GM21447 (cell line): ENCODE results near the gene COL13A1.

Source experiments
- ATAC-seq: cut with Tn5 transposase; IDR thresholded peaks from one replicate; pipeline ENCODE4 v1.9.1; 2021; ENCODE audit not compliant: unreplicated experiment

COL13A1 gene

DNA sequence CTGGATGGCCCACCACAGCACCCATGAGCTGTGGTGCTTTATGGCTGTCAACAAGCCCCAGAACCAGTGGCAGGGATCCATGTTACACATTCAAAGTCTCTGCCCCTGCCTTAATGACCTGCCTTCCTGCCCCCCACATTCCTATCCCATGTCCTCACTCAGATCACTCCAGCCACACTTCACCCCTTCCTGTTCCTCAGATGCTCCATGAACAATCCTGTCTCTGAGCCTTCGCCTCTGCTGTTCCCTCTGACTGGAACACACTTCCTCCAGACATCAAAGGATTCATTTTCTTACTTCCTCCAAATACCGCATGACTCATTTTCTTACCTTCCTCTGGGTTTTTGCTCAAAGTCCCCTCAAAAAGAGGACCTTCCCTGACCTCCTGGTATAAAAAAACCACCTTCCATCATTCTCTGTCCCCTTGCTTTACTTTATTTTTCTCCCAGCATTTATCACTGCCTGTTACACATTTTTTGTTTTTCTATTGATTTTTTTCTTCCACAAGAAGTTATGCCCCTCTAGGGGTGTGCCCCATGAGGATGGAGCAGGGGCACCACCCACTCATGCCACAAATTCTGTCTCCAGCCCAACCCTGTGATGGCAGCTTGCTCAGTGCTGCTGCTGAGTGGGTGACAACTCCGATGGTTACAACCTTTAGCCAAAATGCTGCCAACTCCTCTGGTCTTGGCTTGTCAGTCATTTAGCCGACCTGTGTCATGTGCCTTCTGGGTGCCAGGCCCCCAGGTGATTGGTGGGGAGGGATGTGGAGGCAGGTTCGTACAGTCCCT, 18.2 kb downstream of the COL13A1 start:
- no peak for ATAC-seq

DNA sequence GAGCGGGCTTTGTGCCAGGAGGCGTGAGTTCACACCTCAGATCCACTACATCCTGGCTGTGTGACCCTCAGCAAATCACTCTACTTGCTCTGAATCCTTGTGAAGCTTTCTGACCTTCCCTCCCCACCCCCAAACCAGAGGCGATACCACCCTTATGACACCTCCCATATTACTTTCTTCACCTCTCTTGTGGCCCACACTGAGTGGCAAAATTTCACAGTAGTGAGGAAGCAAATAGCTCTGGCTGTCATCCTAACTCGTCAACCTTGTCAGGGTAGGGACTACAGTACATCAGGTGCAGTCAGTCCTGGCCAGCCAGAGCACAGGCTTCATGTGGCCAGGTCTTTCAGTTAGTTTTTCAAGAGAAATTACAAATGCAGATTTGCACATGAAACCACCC, 19.1 kb downstream of the COL13A1 start:
- ATAC-seq: no peak

DNA sequence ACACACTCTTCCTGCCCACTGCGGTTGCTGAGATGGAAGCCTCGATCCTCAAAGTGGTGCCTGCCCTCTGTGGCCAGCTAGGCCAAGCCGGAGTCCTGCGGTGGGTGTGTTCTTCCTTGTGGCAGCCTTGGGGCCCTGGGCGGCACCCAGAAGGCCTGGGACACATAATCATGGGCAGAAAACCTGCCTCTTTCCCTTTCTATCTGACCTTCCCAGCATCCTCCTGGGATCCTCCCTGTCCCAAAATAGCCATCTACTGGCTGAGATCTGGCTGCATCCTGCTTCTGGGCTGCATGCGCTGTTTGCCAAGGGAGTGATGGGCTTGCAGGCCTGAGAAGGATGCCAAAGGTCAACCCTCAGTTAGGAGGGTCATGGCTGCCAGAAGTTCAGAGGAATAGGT, 23.9 kb downstream of the COL13A1 start:
- no peak for ATAC-seq

DNA sequence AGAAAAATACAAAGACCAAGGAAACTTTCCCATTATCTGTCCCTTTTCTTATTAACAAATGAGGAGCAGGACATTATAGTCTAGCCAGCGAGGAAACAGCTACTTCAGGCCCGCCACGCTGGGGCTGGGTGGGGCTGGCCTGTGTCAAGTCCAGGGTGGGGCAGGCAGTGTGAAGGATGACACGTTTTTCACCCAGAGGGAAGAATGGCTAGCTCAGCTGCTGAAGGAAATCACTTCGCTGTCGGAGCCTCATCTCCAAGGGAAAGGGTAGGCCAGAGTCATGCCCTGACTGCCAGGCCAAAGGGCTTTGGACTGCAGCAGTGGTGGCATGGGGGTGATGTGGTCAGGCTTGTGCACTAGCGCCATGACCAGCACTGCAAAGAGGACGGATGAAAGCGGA, 24.4 kb downstream of the COL13A1 start:
- ATAC-seq: no peak

DNA sequence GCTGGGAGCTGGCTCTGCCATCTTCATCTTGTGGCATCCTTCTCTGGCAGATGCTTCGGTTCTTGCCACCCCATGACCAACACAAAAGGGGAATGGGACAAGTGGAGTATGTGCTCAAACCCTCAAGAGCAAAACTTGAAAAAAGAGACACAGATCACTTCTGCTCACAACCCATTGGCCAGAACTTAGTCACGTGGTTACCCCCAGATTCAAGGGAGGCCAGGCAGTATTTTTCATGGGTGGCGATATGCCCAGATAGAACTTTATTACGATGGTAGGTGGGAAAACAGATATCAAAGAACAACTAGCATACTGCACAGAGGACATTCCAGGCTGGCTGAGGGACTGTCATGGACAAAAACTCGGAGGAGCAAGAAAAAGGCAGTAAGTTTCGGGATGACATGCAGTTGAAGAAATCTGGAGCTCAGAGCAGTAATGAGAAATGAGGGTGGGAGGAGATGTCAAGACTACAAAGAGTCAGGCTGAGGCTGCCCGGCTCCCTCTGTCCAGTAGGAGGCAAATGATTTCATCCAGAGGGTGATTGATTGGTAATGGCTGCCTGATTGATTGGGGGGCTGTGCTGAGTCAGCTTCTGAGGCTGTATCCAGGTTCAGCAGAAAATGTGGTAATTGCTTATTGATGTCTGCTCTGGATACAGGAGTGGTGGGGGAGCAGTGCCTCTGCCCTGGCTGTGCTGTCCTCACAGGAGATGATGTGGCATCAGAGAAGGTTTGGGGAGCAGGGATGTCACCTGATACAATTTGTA, 25.3 kb downstream of the COL13A1 start:
- ATAC-seq: no peak

DNA sequence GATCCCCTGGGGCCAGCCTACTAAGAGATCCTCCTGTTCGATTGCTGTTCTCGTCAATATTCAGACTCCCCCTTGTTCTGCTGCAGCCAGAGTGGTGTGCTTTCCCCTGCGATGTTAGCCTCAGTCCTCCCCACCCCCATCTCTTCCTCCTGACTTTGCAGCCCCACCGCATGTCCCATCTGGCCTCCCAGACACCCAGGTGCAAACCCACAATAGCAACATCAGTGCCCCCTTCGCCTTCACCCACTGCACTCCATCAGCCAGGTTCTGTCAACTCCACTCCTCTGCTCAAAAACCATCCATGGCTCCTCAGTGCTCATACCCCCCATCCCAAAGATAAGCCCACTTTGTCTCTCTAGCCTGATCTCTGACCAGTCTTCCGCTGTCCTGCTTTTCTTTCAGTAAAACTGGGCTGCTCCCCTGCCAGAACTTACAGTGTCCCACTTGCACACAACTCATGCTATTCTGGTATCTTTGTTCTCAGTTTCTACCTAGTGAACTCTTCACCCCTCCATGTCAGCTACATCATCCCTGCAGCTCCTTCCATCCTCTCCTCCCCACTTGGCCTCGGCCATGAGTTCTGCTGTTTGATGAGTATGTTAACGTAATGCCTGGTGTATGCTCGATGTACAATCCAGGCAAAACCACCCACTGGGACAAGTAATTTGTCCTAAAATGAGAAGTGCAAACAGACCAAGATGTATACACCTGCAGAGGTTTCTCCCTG, 26.6 kb downstream of the COL13A1 start:
- ATAC-seq: no peak

DNA sequence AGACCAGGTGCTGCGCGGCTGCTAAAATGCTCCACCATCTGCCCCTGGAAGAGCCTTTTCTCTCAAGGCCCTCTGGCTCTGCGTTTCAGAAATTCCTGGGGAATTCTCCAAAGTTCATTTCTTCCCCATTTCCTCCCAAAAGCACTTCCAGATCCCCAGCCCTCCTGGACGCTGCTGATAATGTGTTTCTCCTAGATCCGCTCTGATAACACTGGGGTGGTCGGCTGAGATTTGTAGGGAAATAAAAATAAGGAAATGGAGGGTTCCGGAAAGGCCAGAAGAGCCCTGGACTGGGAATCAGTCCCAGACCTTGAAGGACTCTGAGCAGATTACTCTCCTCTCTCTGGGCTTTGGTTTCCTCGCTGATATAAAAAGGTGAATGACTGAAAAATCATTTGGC, 28.1 kb downstream of the COL13A1 start:
- no peak for ATAC-seq

DNA sequence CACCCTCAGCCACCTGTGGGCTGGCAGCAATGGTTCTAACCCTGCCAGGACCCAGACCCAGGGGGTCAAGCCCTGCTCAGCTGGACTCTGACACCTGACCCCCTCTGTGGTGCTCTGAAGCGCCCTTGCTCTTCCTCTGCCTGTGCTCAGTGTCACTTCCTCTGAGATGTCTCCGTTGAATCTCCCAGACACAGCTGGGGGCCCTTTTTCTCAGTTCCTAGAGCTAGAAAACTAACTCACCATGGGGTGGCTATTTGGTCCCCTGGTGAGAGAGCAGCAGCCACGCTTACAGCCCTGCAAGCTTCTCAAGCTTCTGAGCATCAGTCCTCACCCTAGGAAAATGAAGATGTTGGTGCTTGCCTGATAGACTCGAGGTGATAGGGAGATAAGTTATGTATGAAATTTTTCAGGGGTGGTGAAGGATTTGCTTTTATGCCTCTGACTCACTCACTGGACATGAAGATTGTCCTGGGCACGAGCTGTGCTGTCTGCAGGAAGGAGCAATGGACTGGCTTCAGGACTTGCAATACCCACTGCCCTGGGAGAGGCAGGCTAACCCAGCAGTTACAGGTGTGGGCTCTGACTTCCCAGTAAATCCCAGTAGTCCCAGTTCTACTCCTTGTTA, 29.6 kb downstream of the COL13A1 start:
- no peak for ATAC-seq

DNA sequence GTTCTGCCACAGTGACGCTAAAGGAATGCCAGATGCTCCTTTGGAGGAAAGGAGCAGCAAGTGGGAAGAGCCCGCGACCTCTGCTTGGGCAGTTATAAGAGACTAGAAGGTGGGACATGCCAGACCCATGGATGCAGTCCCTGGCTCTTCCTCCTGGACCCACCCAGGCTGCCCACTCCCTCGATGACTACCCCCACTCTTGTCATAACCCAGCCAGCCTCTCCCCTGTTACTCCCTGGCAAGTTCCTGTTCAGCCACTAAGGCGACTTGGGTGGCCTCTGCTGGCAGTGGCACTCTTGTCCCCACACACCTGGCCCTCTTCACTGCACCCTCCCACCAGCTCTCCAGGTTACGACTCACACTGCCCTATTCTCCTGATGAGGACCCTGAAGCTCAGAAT, 33.5 kb downstream of the COL13A1 start:
- no peak for ATAC-seq

DNA sequence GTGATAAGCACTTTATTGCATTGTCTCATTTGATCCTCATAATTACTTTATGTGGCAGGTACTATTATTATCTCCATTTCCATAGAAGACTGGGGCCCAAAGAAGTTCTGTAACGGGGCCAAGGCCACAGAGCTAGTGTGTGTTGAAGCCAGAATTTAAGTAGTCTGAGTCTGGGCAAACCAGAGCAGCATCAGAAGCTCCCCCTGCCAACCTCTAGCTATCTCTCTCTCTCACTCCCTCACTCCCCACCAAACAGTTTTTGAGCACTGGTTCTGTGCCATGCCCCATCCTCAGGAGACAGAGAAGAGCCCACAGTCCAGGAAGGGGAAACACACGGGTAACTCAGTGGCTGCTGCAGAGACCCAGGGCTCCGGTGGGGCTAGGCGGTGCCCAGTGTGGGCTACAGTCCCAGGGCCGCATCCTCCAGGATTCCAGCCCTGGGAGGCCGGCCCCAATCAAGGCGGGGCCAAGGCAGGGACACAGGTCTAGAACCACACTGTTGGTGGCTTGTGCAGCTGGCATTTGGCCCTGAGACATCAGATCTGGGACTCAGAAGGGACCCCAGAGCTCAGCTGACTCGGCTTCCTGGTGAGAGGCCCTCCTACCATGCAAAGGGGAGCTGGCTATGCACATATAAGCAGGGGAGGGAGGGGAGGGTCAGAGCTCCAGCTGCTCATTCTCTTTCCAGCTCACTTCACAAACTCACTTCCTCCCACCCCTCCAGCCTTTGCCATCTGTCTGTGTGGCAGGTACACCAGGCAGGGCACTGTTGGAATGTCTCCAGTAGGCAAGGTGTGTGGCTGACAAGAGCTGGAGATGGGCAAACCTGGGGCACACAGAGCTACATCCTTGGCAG, 34.4 kb downstream of the COL13A1 start:
- no peak for ATAC-seq

DNA sequence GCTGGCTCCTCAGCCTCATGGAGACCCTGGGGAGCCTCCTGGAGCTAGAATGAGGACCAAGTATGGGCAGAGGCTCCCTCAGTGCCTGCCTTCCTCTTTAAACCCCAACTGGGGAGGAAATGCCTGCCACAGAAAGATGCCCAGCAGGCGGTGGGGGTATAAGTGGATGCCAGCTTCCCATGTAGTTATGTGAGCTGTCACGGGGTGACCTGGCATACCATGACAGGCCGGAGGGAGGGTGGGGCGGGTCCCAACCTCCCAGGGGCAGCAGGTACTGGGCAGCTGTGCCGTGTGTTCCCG, 35.0 kb downstream of the COL13A1 start:
- ATAC-seq: no peak

DNA sequence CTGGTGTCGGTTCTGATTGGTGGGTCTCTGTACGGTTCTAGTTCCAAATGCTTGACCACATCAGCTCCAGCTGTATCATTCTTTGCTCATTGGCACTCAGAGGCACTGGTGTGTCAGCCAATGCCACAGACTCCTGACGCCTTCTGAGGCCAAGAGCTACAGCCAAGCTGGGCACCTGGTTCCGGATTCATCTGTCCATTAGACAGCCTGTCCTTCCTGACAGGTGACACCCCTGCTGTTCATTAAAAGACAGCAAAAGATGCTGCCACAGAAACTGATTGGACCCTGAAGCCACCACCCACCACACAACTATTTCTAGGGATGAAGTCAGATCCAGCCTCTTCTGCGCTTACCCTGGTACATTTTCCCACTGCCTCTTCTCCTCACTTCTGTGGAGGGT, 35.6 kb downstream of the COL13A1 start:
- ATAC-seq: no peak

DNA sequence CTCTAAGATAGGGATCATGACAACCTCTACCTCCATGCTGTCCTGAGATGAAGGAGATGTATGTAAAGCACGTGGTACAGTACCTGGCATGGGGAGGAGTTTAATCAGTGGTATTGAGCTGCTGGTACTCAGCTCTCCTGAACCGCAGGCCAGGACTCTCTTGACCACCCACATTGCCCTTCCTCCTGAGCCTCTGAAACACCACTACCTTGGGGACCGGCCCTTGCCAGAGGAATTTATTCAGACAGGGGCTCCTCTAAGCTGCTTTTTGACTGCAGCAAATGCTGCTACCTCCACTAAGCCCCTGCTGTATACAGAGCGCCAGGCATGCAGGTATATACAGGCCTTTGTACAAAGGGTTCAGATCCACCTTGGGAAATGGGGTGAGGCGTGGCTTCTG, 36.7 kb downstream of the COL13A1 start:
- no peak for ATAC-seq

DNA sequence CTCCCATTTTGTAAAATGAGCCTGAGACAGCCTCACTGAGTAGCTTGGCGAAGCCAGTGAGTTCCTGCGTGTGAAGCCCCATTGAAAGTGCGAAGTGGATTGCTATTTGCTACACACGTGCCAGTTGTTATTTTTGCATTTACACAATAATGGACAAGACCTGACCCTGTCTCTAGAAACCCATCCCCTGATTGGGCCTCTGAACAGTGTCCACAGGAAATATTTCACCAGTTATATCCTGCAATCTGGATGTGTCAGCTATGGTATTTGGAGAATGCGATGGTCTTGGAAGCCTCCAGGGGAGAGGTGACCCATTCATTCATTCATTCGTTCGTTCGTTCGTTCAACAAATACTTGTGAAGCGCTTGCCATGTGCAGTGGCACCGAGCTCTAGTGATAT, 37.1 kb downstream of the COL13A1 start:
- ATAC-seq: no peak

DNA sequence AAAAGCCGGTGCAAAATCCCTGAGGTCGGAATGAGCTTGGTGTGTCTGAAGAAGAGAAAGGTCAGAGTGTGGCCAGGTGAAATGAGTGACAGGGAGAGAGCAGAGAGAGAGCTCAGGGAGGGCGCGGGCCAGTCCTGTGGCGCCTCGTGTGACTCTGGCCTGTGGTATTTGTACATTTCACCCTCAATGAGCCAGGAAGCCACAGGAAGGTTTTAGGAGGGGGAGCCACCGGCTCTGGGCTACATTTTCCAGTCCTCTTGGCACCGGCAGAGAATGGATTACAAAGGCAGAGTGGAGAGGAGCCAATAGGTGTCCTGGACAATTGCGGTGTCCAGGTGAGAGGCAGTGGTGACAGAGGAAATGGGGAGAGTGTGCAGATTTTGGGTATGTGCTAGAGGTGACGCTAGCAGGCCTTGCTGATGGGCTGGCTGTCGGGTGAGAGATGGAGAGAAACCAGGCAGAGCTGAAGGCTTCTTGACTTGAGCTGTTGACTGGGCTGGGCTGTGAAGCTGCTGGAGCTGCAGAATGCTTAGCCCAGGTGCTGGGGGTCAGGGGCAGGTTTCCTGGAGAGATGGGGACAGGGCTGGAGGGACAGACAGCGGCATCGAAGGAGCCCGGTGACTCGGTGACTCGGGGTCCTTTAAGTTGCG, 38.1 kb downstream of the COL13A1 start:
- ATAC-seq: no peak

DNA sequence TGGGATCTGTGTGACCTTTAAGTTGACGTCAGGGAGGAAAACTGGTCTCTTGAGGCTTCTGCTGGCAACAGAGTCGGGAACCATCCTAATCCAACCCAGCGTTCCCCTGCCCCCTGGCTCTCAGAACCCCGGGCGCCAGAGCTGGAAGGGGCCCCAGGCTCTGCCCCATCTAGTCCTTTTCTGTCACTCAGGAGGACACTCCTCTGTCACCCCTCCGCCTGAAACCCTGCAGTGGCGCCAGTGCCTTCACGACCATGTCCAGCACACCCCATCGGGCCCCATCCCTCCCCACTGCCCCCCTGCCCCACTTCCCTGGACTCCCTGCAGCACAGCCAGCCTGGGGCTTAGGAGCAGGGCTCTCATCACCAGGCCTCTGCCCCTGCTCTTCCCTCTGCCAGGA, 39.1 kb downstream of the COL13A1 start:
- no peak for ATAC-seq

DNA sequence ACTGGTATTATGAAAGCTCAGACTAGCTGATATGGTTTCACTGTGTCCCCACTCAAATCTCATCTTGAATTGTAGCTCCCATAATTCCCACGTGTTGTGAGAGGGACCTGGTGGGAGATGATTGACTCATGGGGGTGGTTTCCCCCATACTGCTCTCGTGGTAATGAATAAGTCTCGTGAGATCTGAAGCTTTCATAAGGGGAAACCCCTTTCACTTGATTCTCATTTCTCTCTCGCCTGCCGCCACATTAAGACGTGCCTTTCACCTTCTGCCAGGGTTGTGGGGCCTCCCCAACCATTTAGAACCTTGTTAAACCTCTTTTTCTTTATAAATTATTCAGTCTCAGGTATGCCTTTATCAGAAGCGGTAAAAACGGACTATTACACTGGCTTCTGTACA, 40.3 kb downstream of the COL13A1 start:
- no peak for ATAC-seq

DNA sequence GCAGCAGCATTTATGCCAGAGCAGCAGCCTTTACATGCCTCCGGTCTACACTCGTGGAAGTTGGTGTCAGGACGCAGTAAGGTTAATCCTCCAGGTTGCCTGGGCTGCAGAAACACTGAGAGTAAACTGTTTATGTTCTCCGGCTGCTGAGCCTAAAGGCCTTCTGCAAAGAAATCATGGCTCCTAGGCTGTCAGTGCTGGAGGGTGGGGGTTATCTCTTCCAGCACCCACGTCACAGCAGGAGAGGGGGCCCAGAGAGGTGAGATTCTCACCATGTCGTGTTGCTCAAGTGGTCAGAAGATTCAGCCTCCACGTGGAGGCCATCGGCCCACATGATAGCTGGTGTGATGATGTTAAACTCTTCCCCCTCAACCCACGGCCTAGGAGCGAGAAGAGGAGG, 41.2 kb downstream of the COL13A1 start:
- no peak for ATAC-seq

DNA sequence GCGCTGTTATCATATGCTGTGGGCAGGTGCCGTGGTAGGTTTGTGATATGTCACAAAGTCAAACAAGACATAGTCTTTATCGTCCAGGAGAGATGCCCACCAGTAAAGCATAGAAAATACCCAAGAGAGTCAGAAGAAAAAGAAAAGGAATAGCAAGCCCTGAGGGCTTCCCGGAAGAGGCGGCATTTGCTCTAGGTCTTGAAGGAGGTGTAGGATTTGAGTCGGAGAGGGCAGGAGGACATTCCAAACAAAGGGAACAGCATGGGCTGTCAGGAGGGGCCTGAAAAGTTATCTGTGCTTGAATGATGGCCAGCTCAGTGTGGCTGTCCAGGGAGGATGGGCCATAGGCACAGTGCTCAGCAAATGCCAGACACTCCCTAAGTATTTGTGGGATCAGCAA, 42.2 kb downstream of the COL13A1 start:
- ATAC-seq: no peak

DNA sequence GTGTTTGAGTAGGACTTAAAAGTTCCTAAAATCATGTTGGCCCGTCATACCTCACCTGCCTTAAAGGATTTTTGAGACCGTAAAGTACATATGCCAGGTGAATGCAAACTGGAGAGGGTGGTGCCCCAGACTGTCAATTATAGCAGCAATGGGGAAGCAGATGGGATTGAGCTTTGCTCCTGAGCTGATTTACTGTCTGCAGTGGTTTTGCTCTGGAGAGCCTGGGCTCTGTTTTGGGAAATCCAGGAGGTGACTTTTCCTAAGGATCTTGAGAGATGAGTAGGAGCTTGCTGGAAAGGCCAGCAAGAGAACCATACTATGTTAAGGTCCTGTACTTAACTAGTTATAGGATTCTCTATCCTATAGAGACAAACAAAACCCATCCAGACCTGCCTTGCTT, 43.0 kb downstream of the COL13A1 start:
- ATAC-seq: no peak
